GM10266 (cell line): ENCODE measurements around the gene MARF1.
A peak's percentile ranks its signal among the peaks of the same experiment; 100 is the strongest.

Experiments used
- DNase-seq: peaks from one replicate; pipeline ENCODE4 v3.0.0; 2012; ENCODE audit errors: extremely low spot score
- CTCF ChIP-seq: IDR thresholded peaks from 2 replicates; pipeline ENCODE4 v1.5.1; 2012; ENCODE audit warnings: mild to moderate bottlenecking, low read depth; ENCODE audit not compliant: control insufficient read depth, insufficient read depth; ENCODE audit errors: missing control alignments

Gene MARF1

DNA sequence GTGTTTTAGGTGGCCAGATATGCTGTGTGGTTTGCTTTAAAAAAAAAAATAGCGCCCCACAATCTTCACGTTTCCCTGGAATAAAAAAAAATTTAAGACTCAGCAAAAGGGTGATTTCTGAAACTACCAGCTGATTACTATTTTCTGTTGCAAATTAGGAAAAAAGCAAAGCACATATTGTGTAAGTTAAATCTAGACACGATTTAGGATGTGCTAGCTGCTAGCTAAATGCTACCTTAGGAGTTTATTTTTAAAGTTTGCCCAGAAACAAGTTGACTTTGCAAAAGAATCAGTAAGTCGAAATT lies 944 bp upstream of the MARF1 start:
- DNase-seq, result no peak
- TF ChIP-seq CTCF, result no peak

- peak; percentile 45 for TF ChIP-seq CTCF
Observed at GRCh38 chr16:15642557-15643047, 352 bp downstream of the MARF1 start.

DNA sequence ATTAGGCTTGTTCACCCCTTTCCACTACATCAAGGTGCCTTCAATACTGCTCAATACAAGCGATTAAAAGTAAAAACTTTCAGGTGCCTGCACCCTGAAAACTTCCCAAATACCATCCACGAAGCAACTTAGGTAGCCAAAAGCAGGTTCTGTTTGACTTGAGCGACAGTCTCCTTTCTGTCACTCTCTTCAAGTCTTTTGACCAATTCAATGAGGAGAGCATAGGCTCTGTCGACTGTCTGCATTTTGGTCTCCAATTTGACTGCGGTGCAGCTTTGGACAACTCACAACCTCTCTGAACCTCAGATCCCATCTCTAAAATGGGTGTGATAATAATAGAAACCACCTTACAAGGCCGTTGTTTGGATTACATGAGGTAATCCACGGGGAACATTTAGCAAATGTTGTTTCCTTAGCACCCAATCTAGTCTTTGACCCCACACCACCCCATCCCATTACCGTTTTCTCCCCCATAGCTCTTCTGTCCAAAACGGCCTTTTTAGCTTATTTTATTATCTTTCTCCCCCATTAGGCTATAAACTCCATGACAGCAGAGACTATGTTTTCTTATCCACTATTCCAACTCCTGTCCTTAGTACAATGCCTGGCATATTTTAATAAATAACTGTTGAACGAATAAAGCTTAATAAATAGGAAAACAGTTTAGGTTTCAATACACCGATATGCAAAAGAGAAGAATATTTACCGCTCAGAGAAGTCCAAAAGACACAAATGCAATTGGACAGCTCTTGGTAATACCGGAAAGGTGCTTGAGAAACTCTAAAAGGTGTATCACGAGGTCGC lies 999 bp downstream of the MARF1 start:
- TF ChIP-seq CTCF, result no peak
- no peak for DNase-seq

More at GRCh38 chr16:15642557-15643047, 352 bp downstream of the MARF1 start:
- DNase-seq, result peak; percentile 62

DNA sequence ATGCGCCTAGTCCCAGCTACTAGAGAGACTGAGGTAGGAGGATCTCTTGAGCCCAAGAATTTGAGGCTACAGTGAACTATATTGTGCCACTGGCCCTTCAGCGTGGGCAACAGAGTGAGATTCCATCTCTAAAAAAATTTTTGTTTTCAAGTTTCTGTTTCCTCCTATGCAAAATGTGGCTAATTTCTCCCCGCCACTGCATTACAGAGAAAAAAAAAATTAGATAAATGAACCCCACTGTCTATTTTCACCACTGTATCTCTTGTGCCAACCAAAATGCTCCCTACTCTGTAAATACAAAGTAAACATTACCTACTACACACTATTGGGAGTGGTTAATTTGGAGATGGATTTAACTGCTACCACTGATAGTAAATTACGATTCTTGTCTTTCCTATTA lies 2.0 kb downstream of the MARF1 start:
- DNase-seq, result no peak
- no peak for TF ChIP-seq CTCF

GRCh38 chr16:15639061-15639568 lies 3.8 kb downstream of the MARF1 start:
- no peak for TF ChIP-seq CTCF
- DNase-seq, result no peak

GRCh38 chr16:15636392-15636873 lies 6.5 kb downstream of the MARF1 start:
- TF ChIP-seq CTCF, result no peak
- DNase-seq, result peak; percentile 38

- TF ChIP-seq CTCF, result no peak
- no peak for DNase-seq
Observed at GRCh38 chr16:15635926-15636325, 7.0 kb downstream of the MARF1 start.
